Lung (tissue), 12 donors: ENCODE data around the gene TTLL9. TPM values are rescaled to one million over a fixed set of nuclear protein-coding genes. Genes with fewer than 3 reads are reported as not detected.

ENCODE experiments used
- ATAC-seq: fragments of 200-7000 bp; cut with Tn5 transposase; one replicate; pipeline ENCODE4 v1.9.1; 2020; ENCODE audit warnings: moderate number of reproducible peaks; ENCODE audit not compliant: insufficient read depth, low FRiP score
- DNase-seq, 3 donors: peaks; one replicate each; pipeline ENCODE4 v3.0.0-alpha.2; 2013 to 2017
- H3K27ac ChIP-seq, 2 donors: one replicate each; pipeline ENCODE4 v1.5.1; 2013; ENCODE audit warnings: mild to moderate bottlenecking in 2 of 2, moderate library complexity in 2 of 2, control low read depth in 1 of 2, inconsistent platforms in 1 of 2, low read depth in 1 of 2, low read length in 1 of 2
- H3K27me3 ChIP-seq, 3 donors: one replicate each; pipeline ENCODE4 v1.5.1; 2013; ENCODE audit warnings: low read length in 2 of 3; ENCODE audit not compliant: control insufficient read depth in 3 of 3, insufficient read depth in 3 of 3
- H3K36me3 ChIP-seq, 4 donors: one replicate each; pipeline ENCODE4 v1.5.1; 2013; ENCODE audit warnings: low read length in 4 of 4, mild to moderate bottlenecking in 1 of 4, moderate library complexity in 1 of 4; ENCODE audit not compliant: control insufficient read depth in 4 of 4, insufficient read depth in 4 of 4
- H3K4me1 ChIP-seq, 5 donors: one replicate each; pipeline ENCODE4 v1.5.1; 2013; ENCODE audit warnings: low read length in 5 of 5, mild to moderate bottlenecking in 2 of 5, moderate library complexity in 1 of 5; ENCODE audit not compliant: control insufficient read depth in 5 of 5, insufficient read depth in 5 of 5
- H3K4me3 ChIP-seq: one replicate; pipeline ENCODE4 v1.5.1; 2013; ENCODE audit warnings: mild to moderate bottlenecking, control low read depth, moderate library complexity
- H3K9ac ChIP-seq, 2 donors: one replicate each; pipeline ENCODE4 v1.5.1; 2013; ENCODE audit warnings: low read length in 2 of 2, control low read depth in 1 of 2; ENCODE audit not compliant: insufficient read depth in 1 of 2
- H3K9me3 ChIP-seq, 4 donors: one replicate each; pipeline ENCODE4 v1.5.1; 2013; ENCODE audit warnings: low read length in 3 of 4, mild to moderate bottlenecking in 1 of 4, moderate library complexity in 1 of 4; ENCODE audit not compliant: control insufficient read depth in 4 of 4, insufficient read depth in 3 of 4
- WGBS, 2 donors: extraction: QIAGEN DNeasy Blood & Tissue Kit; methylation state at CpG; one replicate each; pipeline ENCODE4 v1.1.7; 2013; 5-methylcytosine and 5-hydroxymethylcytosine counted together
- polyA plus RNA-seq, 2 donors: library from polyadenylated mRNA; stranded (reverse); fragments of 200-250 nt; gene quantifications; one replicate each; pipeline ENCODE4 v1.2.1, GENCODE V29; 2013
- total RNA-seq, 2 donors: library from RNA; depleted of rRNA in 1 of 2; stranded (reverse); fragments of >200 nt in 1 of 2; gene quantifications; one replicate each; pipeline ENCODE4 v1.2.1, GENCODE V29; 2014 to 2021
- TF ChIP-seq, protein P1 (sequence below): IDR thresholded peaks from 2 replicates; pipeline ENCODE4 v1.5.1; 2012; ENCODE audit warnings: mild to moderate bottlenecking; ENCODE audit errors: control extremely low read depth, extremely low read depth
- donor health status: control.
- donor health status: control.
- donor health status: Bipolar disorder and iron deficiency.
- donor health status: healthy.
- donor health status: DM: yes; HTN: yes; CAD: no.

TTLL9 gene
- total and polyA plus RNA-seq, 4 donors: 1.9 to 8.9 (median 4.8) TPM

- H3K4me3 ChIP-seq: no peak overlapping the region
- H3K9ac ChIP-seq: no peak overlapping the region
- peaks cover 6 to 15% (median 12%) of the 10 kb centered on the region in 5 donors for H3K4me1 ChIP-seq
- no peak overlapping the region for H3K27ac ChIP-seq
- no peak for ATAC-seq
- DNase-seq: no peak
- WGBS, 2 donors: 83 to 91% methylated on average over 6 of the region's 6 CpGs
- TF ChIP-seq, protein P1, sequence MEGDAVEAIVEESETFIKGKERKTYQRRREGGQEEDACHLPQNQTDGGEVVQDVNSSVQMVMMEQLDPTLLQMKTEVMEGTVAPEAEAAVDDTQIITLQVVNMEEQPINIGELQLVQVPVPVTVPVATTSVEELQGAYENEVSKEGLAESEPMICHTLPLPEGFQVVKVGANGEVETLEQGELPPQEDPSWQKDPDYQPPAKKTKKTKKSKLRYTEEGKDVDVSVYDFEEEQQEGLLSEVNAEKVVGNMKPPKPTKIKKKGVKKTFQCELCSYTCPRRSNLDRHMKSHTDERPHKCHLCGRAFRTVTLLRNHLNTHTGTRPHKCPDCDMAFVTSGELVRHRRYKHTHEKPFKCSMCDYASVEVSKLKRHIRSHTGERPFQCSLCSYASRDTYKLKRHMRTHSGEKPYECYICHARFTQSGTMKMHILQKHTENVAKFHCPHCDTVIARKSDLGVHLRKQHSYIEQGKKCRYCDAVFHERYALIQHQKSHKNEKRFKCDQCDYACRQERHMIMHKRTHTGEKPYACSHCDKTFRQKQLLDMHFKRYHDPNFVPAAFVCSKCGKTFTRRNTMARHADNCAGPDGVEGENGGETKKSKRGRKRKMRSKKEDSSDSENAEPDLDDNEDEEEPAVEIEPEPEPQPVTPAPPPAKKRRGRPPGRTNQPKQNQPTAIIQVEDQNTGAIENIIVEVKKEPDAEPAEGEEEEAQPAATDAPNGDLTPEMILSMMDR: no peak
- peaks cover 0 to 14% (median 11%) of the 10 kb centered on the region in 4 donors for H3K36me3 ChIP-seq
- no peaks in the 10 kb centered on the region for H3K9me3 ChIP-seq
- H3K27me3 ChIP-seq: no peaks in the 10 kb centered on the region
These were observed 83.2 kb downstream of the TTLL9 start for GRCh38 chr20:31953556-31954148.

GRCh38 chr20:31954500-31954899, 84.1 kb downstream of the TTLL9 start:
- Histone ChIP-seq H3K4me3 (no peak overlapping the region), H3K27ac (no peak overlapping the region), H3K36me3 (peaks cover 0 to 8% (median 6%) of the 10 kb centered on the region in 4 donors), H3K4me1 (peaks cover 6 to 15% (median 12%) of the 10 kb centered on the region in 5 donors), H3K27me3 (no peaks in the 10 kb centered on the region), H3K9ac (no peak overlapping the region), H3K9me3 (no peaks in the 10 kb centered on the region)
- DNase-seq (no peak), ATAC-seq (no peak)
- TF ChIP-seq, protein P1: no peak
- 68 to 87% methylated on average over 1 of the region's 1 CpG for WGBS, 2 donors

- TF ChIP-seq, protein P1: no peak
- Histone ChIP-seq H3K4me3 (no peak overlapping the region), H3K4me1 (no peaks in the 10 kb centered on the region), H3K9me3 (no peaks in the 10 kb centered on the region), H3K9ac (no peak overlapping the region), H3K36me3 (no peaks in the 10 kb centered on the region), H3K27ac (no peak overlapping the region), H3K27me3 (no peaks in the 10 kb centered on the region)
- WGBS, 2 donors: 50 to 61% methylated on average over 10 to 11 of the region's 11 CpGs
- DNase-seq (no peak), ATAC-seq (no peak)
These were observed 86.4 kb downstream of the TTLL9 start for GRCh38 chr20:31956556-31957526.
